ENCODE results near the gene PGF. TPM values are rescaled to one million over a fixed set of nuclear protein-coding genes. Genes with fewer than 3 reads are reported as not detected.
A peak's percentile ranks its signal among the peaks of the same experiment; 100 is the strongest.

PGF gene
- total RNA-seq, 1 donor, result 16.3 TPM

- Histone ChIP-seq H2AFZ (ENCODE audit: low read length) (no peak overlapping the region), H3K4me2 (ENCODE audit: insufficient read depth, low read length) (no peak overlapping the region), H3K79me2 (ENCODE audit: insufficient read depth, low read length) (no peaks in the 10 kb centered on the region), H3K9me3 (ENCODE audit: low read depth, low read length) (no peaks in the 10 kb centered on the region), H3K27ac (ENCODE audit: low read depth, low read length) (no peak overlapping the region), H3K36me3 (ENCODE audit: insufficient read depth, low read length) (peaks cover 38% of the 10 kb centered on the region), H4K20me1 (ENCODE audit: insufficient read depth, low read length) (no peaks in the 10 kb centered on the region), H3K4me1 (ENCODE audit: insufficient read depth, low read length) (peaks cover 7% of the 10 kb centered on the region), H3K4me3 (ENCODE audit: insufficient read depth, low read length) (no peak overlapping the region), H3K27me3 (ENCODE audit: insufficient read depth, low read length) (no peaks in the 10 kb centered on the region)
- peak; percentile 98 for TF ChIP-seq CTCF (IDR thresholded peaks at IDR 0.05; ENCODE audit: extremely low read depth, low read depth, low read length)
- DNase-seq (ENCODE audit: insufficient read length, low spot score, missing footprints), result peak; percentile 93
Observed at GRCh38 chr14:74905595-74906142, 49.7 kb downstream of the PGF start.

- no peak overlapping the region for H3K27ac ChIP-seq (ENCODE audit: low read depth, low read length)
- no peak overlapping the region for H3K4me2 ChIP-seq (ENCODE audit: insufficient read depth, low read length)
- peak; percentile 61 for DNase-seq (ENCODE audit: insufficient read length, low spot score, missing footprints)
- H3K4me1 ChIP-seq (ENCODE audit: insufficient read depth, low read length), result peaks cover 4% of the 10 kb centered on the region
- no peaks in the 10 kb centered on the region for H3K79me2 ChIP-seq (ENCODE audit: insufficient read depth, low read length)
- no peak overlapping the region for H3K4me3 ChIP-seq (ENCODE audit: insufficient read depth, low read length)
- H2AFZ ChIP-seq (ENCODE audit: low read length), result no peak overlapping the region
- H3K9me3 ChIP-seq (ENCODE audit: low read depth, low read length), result no peaks in the 10 kb centered on the region
- no peak for TF ChIP-seq CTCF (IDR thresholded peaks at IDR 0.05; ENCODE audit: extremely low read depth, low read depth, low read length)
- H3K27me3 ChIP-seq (ENCODE audit: insufficient read depth, low read length), result no peaks in the 10 kb centered on the region
- H3K36me3 ChIP-seq (ENCODE audit: insufficient read depth, low read length), result peaks cover 46% of the 10 kb centered on the region
- H4K20me1 ChIP-seq (ENCODE audit: insufficient read depth, low read length), result no peaks in the 10 kb centered on the region
Observed at GRCh38 chr14:74904635-74905503, 50.5 kb downstream of the PGF start.

GRCh38 chr14:74902941-74903705 lies 52.3 kb downstream of the PGF start:
- H3K36me3 ChIP-seq (ENCODE audit: insufficient read depth, low read length), result peaks cover 64% of the 10 kb centered on the region
- H3K27me3 ChIP-seq (ENCODE audit: insufficient read depth, low read length), result no peaks in the 10 kb centered on the region
- no peaks in the 10 kb centered on the region for H3K9me3 ChIP-seq (ENCODE audit: low read depth, low read length)
- H3K4me3 ChIP-seq (ENCODE audit: insufficient read depth, low read length), result no peak overlapping the region
- no peak overlapping the region for H3K4me2 ChIP-seq (ENCODE audit: insufficient read depth, low read length)
- no peak overlapping the region for H2AFZ ChIP-seq (ENCODE audit: low read length)
- H3K79me2 ChIP-seq (ENCODE audit: insufficient read depth, low read length), result peaks cover 2% of the 10 kb centered on the region
- H3K4me1 ChIP-seq (ENCODE audit: insufficient read depth, low read length), result peaks cover 4% of the 10 kb centered on the region
- TF ChIP-seq CTCF (IDR thresholded peaks at IDR 0.05; ENCODE audit: extremely low read depth, low read depth, low read length), result no peak
- H4K20me1 ChIP-seq (ENCODE audit: insufficient read depth, low read length), result peaks cover 3% of the 10 kb centered on the region
- no peak overlapping the region for H3K27ac ChIP-seq (ENCODE audit: low read depth, low read length)
- no peak for DNase-seq (ENCODE audit: insufficient read length, low spot score, missing footprints)

- H3K36me3 ChIP-seq (ENCODE audit: insufficient read depth, low read length), result peaks cover 93% of the 10 kb centered on the region
- DNase-seq (ENCODE audit: insufficient read length, low spot score, missing footprints), result peak; percentile 15
- H3K27me3 ChIP-seq (ENCODE audit: insufficient read depth, low read length), result no peaks in the 10 kb centered on the region
- H3K4me1 ChIP-seq (ENCODE audit: insufficient read depth, low read length), result no peaks in the 10 kb centered on the region
- H3K79me2 ChIP-seq (ENCODE audit: insufficient read depth, low read length), result peaks cover 24% of the 10 kb centered on the region
- no peak overlapping the region for H3K4me2 ChIP-seq (ENCODE audit: insufficient read depth, low read length)
- H3K4me3 ChIP-seq (ENCODE audit: insufficient read depth, low read length), result no peak overlapping the region
- no peaks in the 10 kb centered on the region for H3K9me3 ChIP-seq (ENCODE audit: low read depth, low read length)
- no peak for TF ChIP-seq CTCF (IDR thresholded peaks at IDR 0.05; ENCODE audit: extremely low read depth, low read depth, low read length)
- H4K20me1 ChIP-seq (ENCODE audit: insufficient read depth, low read length), result peaks cover 6% of the 10 kb centered on the region
- no peak overlapping the region for H2AFZ ChIP-seq (ENCODE audit: low read length)
- no peak overlapping the region for H3K27ac ChIP-seq (ENCODE audit: low read depth, low read length)
Observed at GRCh38 chr14:74898694-74899093, 56.7 kb downstream of the PGF start.
